WTC11 (cell line): ENCODE results near the gene NUPR1. TPM values are rescaled to one million over a fixed set of nuclear protein-coding genes. Genes with fewer than 3 reads are reported as not detected.
"Not testable (repeated sequence)": the region's sequence is repeated elsewhere in the genome, so short reads cannot be mapped to it uniquely, and the experiment has no call there.

Source experiments
- ATAC-seq: fragments of 200-7000 bp; cut with Tn5 transposase; 2 replicates; pipeline ENCODE4 v1.10.0; 2021; ENCODE audit warnings: mild to moderate bottlenecking, moderate library complexity
- CTCF ChIA-PET: fragments of 300-600 bp; sonication (Branson Sonifier 250); formaldehyde crosslinking; loops from one replicate; lab custom pipeline; 2021; ENCODE audit warnings: antibody characterized with exemption; lab: Charles Lee
- POLR2A ChIA-PET: fragments of 350-600 bp; sonication (Branson Sonifier 250); formaldehyde crosslinking; loops from one replicate; lab custom pipeline; 2021; ENCODE audit warnings: antibody characterized with exemption; lab: Charles Lee
- DNase-seq: peaks from one replicate; pipeline ENCODE4 v3.0.0; 2021; ENCODE audit warnings: low spot score
- H3K27ac Mint-ChIP-seq: 2 replicates; pipeline ENCODE4 v1.8.0; 2021; ENCODE audit warnings: mixed read lengths
- H3K27me3 Mint-ChIP-seq: 2 replicates; pipeline ENCODE4 v1.8.0; 2021; ENCODE audit warnings: low read depth, mild to moderate bottlenecking, moderate library complexity, mixed read lengths
- H3K36me3 Mint-ChIP-seq: 2 replicates; pipeline ENCODE4 v1.8.0; 2021; ENCODE audit warnings: mixed read lengths
- H3K4me1 Mint-ChIP-seq: 2 replicates; pipeline ENCODE4 v1.8.0; 2022; ENCODE audit warnings: mixed read lengths
- H3K4me3 Mint-ChIP-seq: 2 replicates; pipeline ENCODE4 v1.8.0; 2021; ENCODE audit warnings: mild to moderate bottlenecking, moderate library complexity, mixed read lengths
- H3K9me3 Mint-ChIP-seq: 2 replicates; pipeline ENCODE4 v1.8.0; 2021; ENCODE audit warnings: mixed read lengths
- ARID4B ChIP-seq: sonication (generic); formaldehyde crosslinking; IDR thresholded peaks from 2 replicates; pipeline ENCODE4 v1.8.0; 2023; ENCODE audit warnings: missing genetic modification reagents, mild to moderate bottlenecking, borderline replicate concordance
- E2F1 ChIP-seq: sonication (generic); formaldehyde crosslinking; IDR thresholded peaks from 2 replicates; pipeline ENCODE4 v1.8.0; 2022; ENCODE audit warnings: mild to moderate bottlenecking, missing genetic modification reagents
- MYBL2 ChIP-seq: sonication (generic); formaldehyde crosslinking; IDR thresholded peaks from 2 replicates; pipeline ENCODE4 v1.8.1; 2023; ENCODE audit warnings: mild to moderate bottlenecking, moderate library complexity, missing genetic modification reagents
- NR3C1 ChIP-seq: sonication (generic); formaldehyde crosslinking; conservative IDR thresholded peaks from 2 replicates; pipeline ENCODE4 v1.8.1; 2023; ENCODE audit warnings: low read depth, mild to moderate bottlenecking, missing genetic modification reagents
- OVOL2 ChIP-seq: fragments of 250-450 bp; sonication (Bioruptor Pico); IDR thresholded peaks from 2 replicates; pipeline ENCODE4 v1.9.0; 2021; ENCODE audit warnings: mild to moderate bottlenecking, borderline replicate concordance
- ZNF232 ChIP-seq: sonication (generic); formaldehyde crosslinking; IDR thresholded peaks from 2 replicates; pipeline ENCODE4 v1.8.0; 2022; ENCODE audit warnings: mild to moderate bottlenecking, missing genetic modification reagents
- ZNF416 ChIP-seq: fragments of 250-450 bp; sonication (Bioruptor Pico); IDR thresholded peaks from 2 replicates; pipeline ENCODE4 v1.9.0; 2021; ENCODE audit warnings: mild to moderate bottlenecking, inconsistent platforms
- ZNF671 ChIP-seq: fragments of 250-450 bp; sonication (Bioruptor Pico); IDR thresholded peaks from 2 replicates; pipeline ENCODE4 v1.8.0; 2021; ENCODE audit warnings: mild to moderate bottlenecking
- total RNA-seq: library from RNA; stranded (reverse); gene quantifications from 3 replicates; pipeline ENCODE4 v1.2.3, GENCODE V29; 2021
- TF ChIP-seq, protein P1 (sequence below): sonication (generic); formaldehyde crosslinking; IDR thresholded peaks from 2 replicates; pipeline ENCODE4 v1.8.1; 2023; ENCODE audit warnings: mild to moderate bottlenecking, missing genetic modification reagents, moderate library complexity
- TF ChIP-seq, protein P2 (sequence below): sonication (generic); formaldehyde crosslinking; IDR thresholded peaks from 2 replicates; pipeline ENCODE4 v1.8.0; 2022; ENCODE audit warnings: mild to moderate bottlenecking, missing genetic modification reagents
- TF ChIP-seq, protein P3 (sequence below): sonication (generic); formaldehyde crosslinking; IDR thresholded peaks from 2 replicates; pipeline ENCODE4 v1.8.0; 2022; ENCODE audit warnings: missing genetic modification reagents

The NUPR1 gene
- total RNA-seq, 1 experiment from 2014 or later: 0.33 TPM

GRCh38 chr16:28567292-28567691 lies 28.5 kb upstream of the NUPR1 start:
- no peak overlapping the region for H3K4me3 Mint-ChIP-seq

DNA sequence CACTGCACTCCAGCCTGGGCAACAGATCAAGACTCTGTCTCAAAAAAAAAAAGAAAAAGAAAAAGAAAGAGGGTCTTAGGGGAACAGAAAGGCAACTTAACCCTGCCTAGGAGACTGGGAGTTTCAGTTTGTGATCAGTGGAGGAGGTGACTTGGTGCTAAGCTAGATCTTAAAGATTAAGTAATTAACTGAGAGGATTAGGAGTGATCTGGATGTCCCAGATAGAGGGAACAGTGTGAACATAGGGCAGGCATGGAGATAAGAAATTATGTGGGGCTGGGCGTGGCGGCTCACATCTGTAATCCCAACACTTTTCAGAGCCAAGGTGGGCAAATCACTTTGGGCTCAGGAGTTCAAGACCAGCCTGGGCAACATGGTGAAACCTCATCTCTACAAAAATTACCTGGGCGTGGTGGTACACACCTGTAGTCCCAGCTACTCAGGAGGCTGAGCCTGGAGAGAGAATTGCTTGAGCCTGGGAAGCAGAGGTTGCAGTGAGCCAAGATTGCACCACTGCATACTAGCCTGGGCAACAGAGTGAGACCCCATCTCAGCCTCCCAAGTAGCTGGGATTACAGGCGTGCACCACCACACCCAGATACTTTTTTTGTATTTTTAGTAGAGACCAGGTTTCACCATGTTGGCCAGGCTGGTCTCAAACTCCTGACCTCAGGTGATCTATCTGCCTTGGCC lies 27.6 kb upstream of the NUPR1 start:
- ATAC-seq, DNase-seq, POLR2A ChIA-PET, H3K27me3 Mint-ChIP-seq, H3K4me3 Mint-ChIP-seq, H3K4me1 Mint-ChIP-seq, H3K27ac Mint-ChIP-seq, CTCF ChIA-PET: not testable (repeated sequence)
- Mint-ChIP-seq H3K36me3 (peaks cover 17% of the 10 kb centered on the region), H3K9me3 (peaks cover 16% of the 10 kb centered on the region)

More at GRCh38 chr16:28567292-28567691, 28.5 kb upstream of the NUPR1 start:
- CTCF ChIA-PET: no interaction called here
- H3K27ac Mint-ChIP-seq: no peak overlapping the region
- H3K9me3 Mint-ChIP-seq: peaks cover 16% of the 10 kb centered on the region
- ATAC-seq (no peak), DNase-seq (no peak)
- peaks cover 17% of the 10 kb centered on the region for H3K36me3 Mint-ChIP-seq
- H3K4me1 Mint-ChIP-seq: peaks cover under 1% of the 10 kb centered on the region
- H3K27me3 Mint-ChIP-seq: no peaks in the 10 kb centered on the region
- TF ChIP-seq MYBL2 (CRISPR knock-in tag) (no peak), ZNF416 (no peak), E2F1 (CRISPR knock-in tag) (no peak), NR3C1 (no peak), ZNF232 (CRISPR knock-in tag) (no peak), OVOL2 (no peak), ARID4B (CRISPR knock-in tag) (no peak), ZNF671 (CRISPR knock-in tag) (no peak)
- TF ChIP-seq, protein P1, sequence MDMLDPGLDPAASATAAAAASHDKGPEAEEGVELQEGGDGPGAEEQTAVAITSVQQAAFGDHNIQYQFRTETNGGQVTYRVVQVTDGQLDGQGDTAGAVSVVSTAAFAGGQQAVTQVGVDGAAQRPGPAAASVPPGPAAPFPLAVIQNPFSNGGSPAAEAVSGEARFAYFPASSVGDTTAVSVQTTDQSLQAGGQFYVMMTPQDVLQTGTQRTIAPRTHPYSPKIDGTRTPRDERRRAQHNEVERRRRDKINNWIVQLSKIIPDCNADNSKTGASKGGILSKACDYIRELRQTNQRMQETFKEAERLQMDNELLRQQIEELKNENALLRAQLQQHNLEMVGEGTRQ (CRISPR knock-in tag): no peak
- TF ChIP-seq, protein P2, sequence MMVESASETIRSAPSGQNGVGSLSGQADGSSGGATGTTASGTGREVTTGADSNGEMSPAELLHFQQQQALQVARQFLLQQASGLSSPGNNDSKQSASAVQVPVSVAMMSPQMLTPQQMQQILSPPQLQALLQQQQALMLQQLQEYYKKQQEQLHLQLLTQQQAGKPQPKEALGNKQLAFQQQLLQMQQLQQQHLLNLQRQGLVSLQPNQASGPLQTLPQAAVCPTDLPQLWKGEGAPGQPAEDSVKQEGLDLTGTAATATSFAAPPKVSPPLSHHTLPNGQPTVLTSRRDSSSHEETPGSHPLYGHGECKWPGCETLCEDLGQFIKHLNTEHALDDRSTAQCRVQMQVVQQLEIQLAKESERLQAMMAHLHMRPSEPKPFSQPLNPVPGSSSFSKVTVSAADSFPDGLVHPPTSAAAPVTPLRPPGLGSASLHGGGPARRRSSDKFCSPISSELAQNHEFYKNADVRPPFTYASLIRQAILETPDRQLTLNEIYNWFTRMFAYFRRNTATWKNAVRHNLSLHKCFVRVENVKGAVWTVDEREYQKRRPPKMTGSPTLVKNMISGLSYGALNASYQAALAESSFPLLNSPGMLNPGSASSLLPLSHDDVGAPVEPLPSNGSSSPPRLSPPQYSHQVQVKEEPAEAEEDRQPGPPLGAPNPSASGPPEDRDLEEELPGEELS (CRISPR knock-in tag): no peak
- TF ChIP-seq, protein P3, sequence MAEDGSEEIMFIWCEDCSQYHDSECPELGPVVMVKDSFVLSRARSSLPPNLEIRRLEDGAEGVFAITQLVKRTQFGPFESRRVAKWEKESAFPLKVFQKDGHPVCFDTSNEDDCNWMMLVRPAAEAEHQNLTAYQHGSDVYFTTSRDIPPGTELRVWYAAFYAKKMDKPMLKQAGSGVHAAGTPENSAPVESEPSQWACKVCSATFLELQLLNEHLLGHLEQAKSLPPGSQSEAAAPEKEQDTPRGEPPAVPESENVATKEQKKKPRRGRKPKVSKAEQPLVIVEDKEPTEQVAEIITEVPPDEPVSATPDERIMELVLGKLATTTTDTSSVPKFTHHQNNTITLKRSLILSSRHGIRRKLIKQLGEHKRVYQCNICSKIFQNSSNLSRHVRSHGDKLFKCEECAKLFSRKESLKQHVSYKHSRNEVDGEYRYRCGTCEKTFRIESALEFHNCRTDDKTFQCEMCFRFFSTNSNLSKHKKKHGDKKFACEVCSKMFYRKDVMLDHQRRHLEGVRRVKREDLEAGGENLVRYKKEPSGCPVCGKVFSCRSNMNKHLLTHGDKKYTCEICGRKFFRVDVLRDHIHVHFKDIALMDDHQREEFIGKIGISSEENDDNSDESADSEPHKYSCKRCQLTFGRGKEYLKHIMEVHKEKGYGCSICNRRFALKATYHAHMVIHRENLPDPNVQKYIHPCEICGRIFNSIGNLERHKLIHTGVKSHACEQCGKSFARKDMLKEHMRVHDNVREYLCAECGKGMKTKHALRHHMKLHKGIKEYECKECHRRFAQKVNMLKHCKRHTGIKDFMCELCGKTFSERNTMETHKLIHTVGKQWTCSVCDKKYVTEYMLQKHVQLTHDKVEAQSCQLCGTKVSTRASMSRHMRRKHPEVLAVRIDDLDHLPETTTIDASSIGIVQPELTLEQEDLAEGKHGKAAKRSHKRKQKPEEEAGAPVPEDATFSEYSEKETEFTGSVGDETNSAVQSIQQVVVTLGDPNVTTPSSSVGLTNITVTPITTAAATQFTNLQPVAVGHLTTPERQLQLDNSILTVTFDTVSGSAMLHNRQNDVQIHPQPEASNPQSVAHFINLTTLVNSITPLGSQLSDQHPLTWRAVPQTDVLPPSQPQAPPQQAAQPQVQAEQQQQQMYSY (CRISPR knock-in tag): no peak
- POLR2A ChIA-PET: no interaction called here
